Measurements from ENCODE around the gene LGALSL.

GRCh38 chr2:64474636-64475035, 20.7 kb downstream of the LGALSL start:
- no peak for TF ChIP-seq POLR2A (IDR thresholded peaks at IDR 0.05; ENCODE audit: borderline replicate concordance, extremely low read depth, insufficient read depth, insufficient read length)
- no peak for TF ChIP-seq CTCF (IDR thresholded peaks at IDR 0.05 in 2 of 3, conservative IDR thresholded peaks at IDR 0.05 in 1 of 3; ENCODE audit: borderline replicate concordance in 1 of 3, insufficient read depth in 1 of 3, low read depth in 2 of 3, low read length in 2 of 3)
- TF ChIP-seq, protein P1, sequence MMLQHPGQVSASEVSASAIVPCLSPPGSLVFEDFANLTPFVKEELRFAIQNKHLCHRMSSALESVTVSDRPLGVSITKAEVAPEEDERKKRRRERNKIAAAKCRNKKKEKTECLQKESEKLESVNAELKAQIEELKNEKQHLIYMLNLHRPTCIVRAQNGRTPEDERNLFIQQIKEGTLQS (IDR thresholded peaks at IDR 0.05) = no peak
- no peak for TF ChIP-seq POLR2AphosphoS5 (IDR thresholded peaks at IDR 0.05; ENCODE audit: low read depth, low read length)
- TF ChIP-seq EZH2 (IDR thresholded peaks at IDR 0.05) = no peak
- TF ChIP-seq FOSL1 (IDR thresholded peaks at IDR 0.05; ENCODE audit: low read depth) = no peak
- no peak for TF ChIP-seq TCF7L2 (IDR thresholded peaks at IDR 0.05; ENCODE audit: borderline replicate concordance, extremely low read depth, insufficient read depth, insufficient read length)
- no peak for TF ChIP-seq ZBTB33 (IDR thresholded peaks at IDR 0.05; ENCODE audit: extremely low read depth, insufficient replicate concordance, low read length)
- no peak for TF ChIP-seq YY1 (IDR thresholded peaks at IDR 0.05; ENCODE audit: extremely low read depth, insufficient replicate concordance, low read depth, low read length)

All from HCT116 (cell line).